Gastroesophageal sphincter (tissue), 3 donors: ENCODE results near the gene FCHO1.

Source experiments
- EP300 ChIP-seq: sonication (generic); formaldehyde crosslinking; IDR thresholded peaks from one replicate; pipeline ENCODE4 v1.6.1; 2017; ENCODE audit warnings: antibody characterized with exemption, mild to moderate bottlenecking
- POLR2A ChIP-seq, 2 donors: fragments of 450-650 bp; IDR thresholded peaks; one replicate each; pipeline ENCODE4 v1.6.1; 2017; ENCODE audit warnings: antibody characterized with exemption in 2 of 2, mild to moderate bottlenecking in 2 of 2, moderate library complexity in 1 of 2
- POLR2AphosphoS5 ChIP-seq: sonication (generic); formaldehyde crosslinking; IDR thresholded peaks from one replicate; pipeline ENCODE4 v1.6.1; 2017; ENCODE audit warnings: antibody characterized with exemption
- TF ChIP-seq, protein P1 (sequence below), 4 experiments: fragments of 200-600 bp in 2 of 4; fragments of 450-650 bp in 2 of 4; sonication (generic) in 1 of 4; IDR thresholded peaks; one replicate each; pipeline ENCODE4 v1.5.1; 2017 to 2019; ENCODE audit warnings: antibody characterized with exemption in 4 of 4, mild to moderate bottlenecking in 2 of 4, moderate library complexity in 2 of 4

DNA sequence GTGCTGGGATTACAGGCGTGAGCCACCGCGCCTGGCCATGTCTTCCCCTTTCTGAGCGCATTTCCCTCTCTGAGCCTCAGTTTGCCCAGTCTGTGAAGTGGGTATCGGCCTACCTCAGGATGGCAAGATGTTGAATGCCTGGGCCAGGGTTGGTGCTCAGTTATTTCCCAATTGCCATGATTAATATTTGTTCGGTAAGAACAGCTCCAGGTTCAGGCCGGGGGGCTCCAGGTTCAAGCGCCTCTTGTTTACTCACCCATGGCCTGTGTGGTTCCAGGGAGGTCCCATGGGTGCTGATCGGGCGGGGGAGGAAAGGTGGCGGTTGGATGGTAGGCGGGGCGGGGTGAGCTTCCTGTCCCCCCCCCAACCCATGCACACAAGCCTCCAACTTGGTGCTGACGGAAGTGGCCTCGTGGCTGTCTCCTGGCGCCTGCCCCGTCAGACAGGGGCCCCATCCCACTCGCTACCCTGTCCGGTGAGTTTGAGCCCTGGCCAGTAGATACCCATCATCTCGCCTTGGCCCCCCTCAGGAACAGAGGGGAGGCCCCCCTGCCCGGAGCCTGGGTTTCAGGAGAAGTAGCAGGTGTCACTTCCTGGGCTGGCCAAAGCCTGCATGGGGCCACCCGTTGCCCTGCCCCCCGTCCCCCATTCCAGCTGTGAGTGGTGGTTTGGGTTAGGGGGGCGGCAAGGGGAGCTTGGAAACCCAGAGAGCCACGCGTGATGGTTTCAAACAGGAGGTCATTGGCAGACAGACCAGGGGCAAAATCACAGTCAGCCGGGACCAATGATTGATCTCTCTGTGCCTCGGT lies at the start of gene FCHO1:
- no peak for TF ChIP-seq POLR2A (IDR thresholded peaks at IDR 0.05)
- TF ChIP-seq, protein P1, sequence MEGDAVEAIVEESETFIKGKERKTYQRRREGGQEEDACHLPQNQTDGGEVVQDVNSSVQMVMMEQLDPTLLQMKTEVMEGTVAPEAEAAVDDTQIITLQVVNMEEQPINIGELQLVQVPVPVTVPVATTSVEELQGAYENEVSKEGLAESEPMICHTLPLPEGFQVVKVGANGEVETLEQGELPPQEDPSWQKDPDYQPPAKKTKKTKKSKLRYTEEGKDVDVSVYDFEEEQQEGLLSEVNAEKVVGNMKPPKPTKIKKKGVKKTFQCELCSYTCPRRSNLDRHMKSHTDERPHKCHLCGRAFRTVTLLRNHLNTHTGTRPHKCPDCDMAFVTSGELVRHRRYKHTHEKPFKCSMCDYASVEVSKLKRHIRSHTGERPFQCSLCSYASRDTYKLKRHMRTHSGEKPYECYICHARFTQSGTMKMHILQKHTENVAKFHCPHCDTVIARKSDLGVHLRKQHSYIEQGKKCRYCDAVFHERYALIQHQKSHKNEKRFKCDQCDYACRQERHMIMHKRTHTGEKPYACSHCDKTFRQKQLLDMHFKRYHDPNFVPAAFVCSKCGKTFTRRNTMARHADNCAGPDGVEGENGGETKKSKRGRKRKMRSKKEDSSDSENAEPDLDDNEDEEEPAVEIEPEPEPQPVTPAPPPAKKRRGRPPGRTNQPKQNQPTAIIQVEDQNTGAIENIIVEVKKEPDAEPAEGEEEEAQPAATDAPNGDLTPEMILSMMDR (IDR thresholded peaks at IDR 0.05), result no peak
- no peak for TF ChIP-seq POLR2AphosphoS5
- no peak for TF ChIP-seq EP300
